GM23338 (cell line): ENCODE data around the gene SPATS1.

Source experiments
- CREB1 ChIP-seq: fragments of 250-450 bp; sonication (Bioruptor Pico); IDR thresholded peaks from 2 replicates; pipeline ENCODE4 v1.5.0; 2020; ENCODE audit warnings: low read depth, mild to moderate bottlenecking, moderate library complexity
- CTCF ChIP-seq, 2 experiments: fragments of 200-600 bp in 1 of 2; sonication (generic) in 1 of 2; conservative IDR thresholded peaks; 2 replicates each; pipeline versions ENCODE4 v1.5.1 to v1.6.1; 2016 to 2017; ENCODE audit warnings: antibody characterized with exemption in 2 of 2, low read depth in 2 of 2, mild to moderate bottlenecking in 2 of 2, moderate library complexity in 1 of 2
- EZH2 ChIP-seq: fragments of 200-600 bp; sonication (generic); IDR thresholded peaks from one replicate; pipeline ENCODE4 v1.8.0; 2017; ENCODE audit warnings: antibody characterized with exemption, mild to moderate bottlenecking, low read depth; ENCODE audit not compliant: unreplicated experiment
- EZH2phosphoT487 ChIP-seq: fragments of 200-600 bp; sonication (generic); IDR thresholded peaks from one replicate; pipeline ENCODE4 v1.8.1; 2018; ENCODE audit warnings: antibody characterized with exemption; ENCODE audit not compliant: unreplicated experiment
- JUNB ChIP-seq: IDR thresholded peaks from one replicate; pipeline ENCODE4 v1.6.1; 2016; ENCODE audit warnings: antibody characterized with exemption; ENCODE audit not compliant: unreplicated experiment
- NANOG ChIP-seq: IDR thresholded peaks from 2 replicates; pipeline ENCODE4 v1.6.1; 2016; ENCODE audit warnings: antibody characterized with exemption, borderline replicate concordance
- POLR2AphosphoS5 ChIP-seq: IDR thresholded peaks from 2 replicates; pipeline ENCODE4 v1.6.1; 2016; ENCODE audit warnings: antibody characterized with exemption, low read depth
- STAT1 ChIP-seq: IDR thresholded peaks from one replicate; pipeline ENCODE4 v1.6.1; 2016; ENCODE audit warnings: antibody characterized with exemption; ENCODE audit not compliant: unreplicated experiment
- ZNF331 ChIP-seq: fragments of 250-450 bp; sonication (Bioruptor Pico); IDR thresholded peaks from 2 replicates; pipeline ENCODE4 v1.5.0; 2020; ENCODE audit warnings: low read depth, mild to moderate bottlenecking, moderate library complexity
- TF ChIP-seq, protein P1 (sequence below): IDR thresholded peaks from 2 replicates; pipeline ENCODE4 v1.6.1; 2016; ENCODE audit warnings: antibody characterized with exemption
- TF ChIP-seq, protein P2 (sequence below): IDR thresholded peaks from one replicate; pipeline ENCODE4 v1.6.1; 2018; ENCODE audit warnings: antibody characterized with exemption; ENCODE audit not compliant: unreplicated experiment
- TF ChIP-seq, protein P3 (sequence below): fragments of 250-450 bp; sonication (Bioruptor Pico); IDR thresholded peaks from 2 replicates; pipeline ENCODE4 v1.5.0; 2020; ENCODE audit warnings: mild to moderate bottlenecking, moderate library complexity

GRCh38 chr6:44373051-44373450, 30.6 kb downstream of the SPATS1 start:
- TF ChIP-seq EZH2phosphoT487 (no peak), EZH2 (no peak), CTCF (conservative IDR thresholded peaks at IDR 0.05; ENCODE audit: low read depth in 2 of 2) (no peak), CREB1 (CRISPR knock-in tag) (no peak), POLR2AphosphoS5 (no peak), JUNB (no peak), ZNF331 (CRISPR knock-in tag) (no peak), NANOG (no peak), STAT1 (no peak)
- TF ChIP-seq, protein P1, sequence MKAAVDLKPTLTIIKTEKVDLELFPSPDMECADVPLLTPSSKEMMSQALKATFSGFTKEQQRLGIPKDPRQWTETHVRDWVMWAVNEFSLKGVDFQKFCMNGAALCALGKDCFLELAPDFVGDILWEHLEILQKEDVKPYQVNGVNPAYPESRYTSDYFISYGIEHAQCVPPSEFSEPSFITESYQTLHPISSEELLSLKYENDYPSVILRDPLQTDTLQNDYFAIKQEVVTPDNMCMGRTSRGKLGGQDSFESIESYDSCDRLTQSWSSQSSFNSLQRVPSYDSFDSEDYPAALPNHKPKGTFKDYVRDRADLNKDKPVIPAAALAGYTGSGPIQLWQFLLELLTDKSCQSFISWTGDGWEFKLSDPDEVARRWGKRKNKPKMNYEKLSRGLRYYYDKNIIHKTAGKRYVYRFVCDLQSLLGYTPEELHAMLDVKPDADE = no peak
- TF ChIP-seq, protein P2, sequence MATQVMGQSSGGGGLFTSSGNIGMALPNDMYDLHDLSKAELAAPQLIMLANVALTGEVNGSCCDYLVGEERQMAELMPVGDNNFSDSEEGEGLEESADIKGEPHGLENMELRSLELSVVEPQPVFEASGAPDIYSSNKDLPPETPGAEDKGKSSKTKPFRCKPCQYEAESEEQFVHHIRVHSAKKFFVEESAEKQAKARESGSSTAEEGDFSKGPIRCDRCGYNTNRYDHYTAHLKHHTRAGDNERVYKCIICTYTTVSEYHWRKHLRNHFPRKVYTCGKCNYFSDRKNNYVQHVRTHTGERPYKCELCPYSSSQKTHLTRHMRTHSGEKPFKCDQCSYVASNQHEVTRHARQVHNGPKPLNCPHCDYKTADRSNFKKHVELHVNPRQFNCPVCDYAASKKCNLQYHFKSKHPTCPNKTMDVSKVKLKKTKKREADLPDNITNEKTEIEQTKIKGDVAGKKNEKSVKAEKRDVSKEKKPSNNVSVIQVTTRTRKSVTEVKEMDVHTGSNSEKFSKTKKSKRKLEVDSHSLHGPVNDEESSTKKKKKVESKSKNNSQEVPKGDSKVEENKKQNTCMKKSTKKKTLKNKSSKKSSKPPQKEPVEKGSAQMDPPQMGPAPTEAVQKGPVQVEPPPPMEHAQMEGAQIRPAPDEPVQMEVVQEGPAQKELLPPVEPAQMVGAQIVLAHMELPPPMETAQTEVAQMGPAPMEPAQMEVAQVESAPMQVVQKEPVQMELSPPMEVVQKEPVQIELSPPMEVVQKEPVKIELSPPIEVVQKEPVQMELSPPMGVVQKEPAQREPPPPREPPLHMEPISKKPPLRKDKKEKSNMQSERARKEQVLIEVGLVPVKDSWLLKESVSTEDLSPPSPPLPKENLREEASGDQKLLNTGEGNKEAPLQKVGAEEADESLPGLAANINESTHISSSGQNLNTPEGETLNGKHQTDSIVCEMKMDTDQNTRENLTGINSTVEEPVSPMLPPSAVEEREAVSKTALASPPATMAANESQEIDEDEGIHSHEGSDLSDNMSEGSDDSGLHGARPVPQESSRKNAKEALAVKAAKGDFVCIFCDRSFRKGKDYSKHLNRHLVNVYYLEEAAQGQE = no peak
- TF ChIP-seq, protein P3, sequence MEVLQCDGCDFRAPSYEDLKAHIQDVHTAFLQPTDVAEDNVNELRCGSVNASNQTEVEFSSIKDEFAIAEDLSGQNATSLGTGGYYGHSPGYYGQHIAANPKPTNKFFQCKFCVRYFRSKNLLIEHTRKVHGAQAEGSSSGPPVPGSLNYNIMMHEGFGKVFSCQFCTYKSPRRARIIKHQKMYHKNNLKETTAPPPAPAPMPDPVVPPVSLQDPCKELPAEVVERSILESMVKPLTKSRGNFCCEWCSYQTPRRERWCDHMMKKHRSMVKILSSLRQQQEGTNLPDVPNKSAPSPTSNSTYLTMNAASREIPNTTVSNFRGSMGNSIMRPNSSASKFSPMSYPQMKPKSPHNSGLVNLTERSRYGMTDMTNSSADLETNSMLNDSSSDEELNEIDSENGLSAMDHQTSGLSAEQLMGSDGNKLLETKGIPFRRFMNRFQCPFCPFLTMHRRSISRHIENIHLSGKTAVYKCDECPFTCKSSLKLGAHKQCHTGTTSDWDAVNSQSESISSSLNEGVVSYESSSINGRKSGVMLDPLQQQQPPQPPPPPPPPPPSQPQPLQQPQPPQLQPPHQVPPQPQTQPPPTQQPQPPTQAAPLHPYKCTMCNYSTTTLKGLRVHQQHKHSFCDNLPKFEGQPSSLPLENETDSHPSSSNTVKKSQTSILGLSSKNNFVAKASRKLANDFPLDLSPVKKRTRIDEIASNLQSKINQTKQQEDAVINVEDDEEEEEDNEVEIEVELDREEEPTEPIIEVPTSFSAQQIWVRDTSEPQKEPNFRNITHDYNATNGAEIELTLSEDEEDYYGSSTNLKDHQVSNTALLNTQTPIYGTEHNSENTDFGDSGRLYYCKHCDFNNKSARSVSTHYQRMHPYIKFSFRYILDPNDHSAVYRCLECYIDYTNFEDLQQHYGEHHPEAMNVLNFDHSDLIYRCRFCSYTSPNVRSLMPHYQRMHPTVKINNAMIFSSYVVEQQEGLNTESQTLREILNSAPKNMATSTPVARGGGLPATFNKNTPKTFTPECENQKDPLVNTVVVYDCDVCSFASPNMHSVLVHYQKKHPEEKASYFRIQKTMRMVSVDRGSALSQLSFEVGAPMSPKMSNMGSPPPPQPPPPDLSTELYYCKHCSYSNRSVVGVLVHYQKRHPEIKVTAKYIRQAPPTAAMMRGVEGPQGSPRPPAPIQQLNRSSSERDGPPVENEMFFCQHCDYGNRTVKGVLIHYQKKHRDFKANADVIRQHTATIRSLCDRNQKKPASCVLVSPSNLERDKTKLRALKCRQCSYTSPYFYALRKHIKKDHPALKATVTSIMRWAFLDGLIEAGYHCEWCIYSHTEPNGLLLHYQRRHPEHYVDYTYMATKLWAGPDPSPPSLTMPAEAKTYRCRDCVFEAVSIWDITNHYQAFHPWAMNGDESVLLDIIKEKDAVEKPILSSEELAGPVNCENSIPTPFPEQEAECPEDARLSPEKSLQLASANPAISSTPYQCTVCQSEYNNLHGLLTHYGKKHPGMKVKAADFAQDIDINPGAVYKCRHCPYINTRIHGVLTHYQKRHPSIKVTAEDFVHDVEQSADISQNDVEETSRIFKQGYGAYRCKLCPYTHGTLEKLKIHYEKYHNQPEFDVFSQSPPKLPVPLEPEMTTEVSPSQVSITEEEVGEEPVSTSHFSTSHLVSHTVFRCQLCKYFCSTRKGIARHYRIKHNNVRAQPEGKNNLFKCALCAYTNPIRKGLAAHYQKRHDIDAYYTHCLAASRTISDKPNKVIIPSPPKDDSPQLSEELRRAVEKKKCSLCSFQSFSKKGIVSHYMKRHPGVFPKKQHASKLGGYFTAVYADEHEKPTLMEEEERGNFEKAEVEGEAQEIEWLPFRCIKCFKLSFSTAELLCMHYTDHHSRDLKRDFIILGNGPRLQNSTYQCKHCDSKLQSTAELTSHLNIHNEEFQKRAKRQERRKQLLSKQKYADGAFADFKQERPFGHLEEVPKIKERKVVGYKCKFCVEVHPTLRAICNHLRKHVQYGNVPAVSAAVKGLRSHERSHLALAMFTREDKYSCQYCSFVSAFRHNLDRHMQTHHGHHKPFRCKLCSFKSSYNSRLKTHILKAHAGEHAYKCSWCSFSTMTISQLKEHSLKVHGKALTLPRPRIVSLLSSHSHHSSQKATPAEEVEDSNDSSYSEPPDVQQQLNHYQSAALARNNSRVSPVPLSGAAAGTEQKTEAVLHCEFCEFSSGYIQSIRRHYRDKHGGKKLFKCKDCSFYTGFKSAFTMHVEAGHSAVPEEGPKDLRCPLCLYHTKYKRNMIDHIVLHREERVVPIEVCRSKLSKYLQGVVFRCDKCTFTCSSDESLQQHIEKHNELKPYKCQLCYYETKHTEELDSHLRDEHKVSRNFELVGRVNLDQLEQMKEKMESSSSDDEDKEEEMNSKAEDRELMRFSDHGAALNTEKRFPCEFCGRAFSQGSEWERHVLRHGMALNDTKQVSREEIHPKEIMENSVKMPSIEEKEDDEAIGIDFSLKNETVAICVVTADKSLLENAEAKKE (CRISPR knock-in tag) = no peak
